CD14-positive monocyte (primary cell): ENCODE results near the gene ATP4A. TPM values are rescaled to one million over a fixed set of nuclear protein-coding genes. Genes with fewer than 3 reads are reported as not detected.
A peak's percentile ranks its signal among the peaks of the same experiment; 100 is the strongest.

ENCODE experiments used
- DNase-seq, 3 donors: peaks; one replicate each; pipeline ENCODE4 v3.0.0-alpha.2; 2011 to 2022
- H2AFZ ChIP-seq: 2 replicates; pipeline ENCODE4 v1.6.0; 2012; ENCODE audit warnings: mild to moderate bottlenecking, low read depth, low read length, inconsistent platforms; ENCODE audit not compliant: insufficient read depth, poor library complexity, severe bottlenecking
- H3K27ac ChIP-seq, 2 donors: 1 replicate in 1 of 2; 2 replicates in 1 of 2; pipeline ENCODE4 v1.5.1; 2012 to 2013; ENCODE audit warnings: low read length in 2 of 2, control low read depth in 1 of 2, inconsistent platforms in 1 of 2, low read depth in 1 of 2, mild to moderate bottlenecking in 1 of 2
- H3K27me3 ChIP-seq, 2 donors: one replicate each; pipeline versions ENCODE4 v1.6.0 to v1.6.1; 2011 to 2013; ENCODE audit warnings: low read length in 2 of 2; ENCODE audit not compliant: control insufficient read depth in 2 of 2, insufficient read depth in 2 of 2
- H3K36me3 ChIP-seq, 2 donors: replicated peaks in 1 of 2; 1 replicate in 1 of 2; 2 replicates in 1 of 2; pipeline versions ENCODE4 v1.5.1 to v1.6.1; 2012 to 2013; ENCODE audit warnings: low read length in 2 of 2, control low read depth in 1 of 2, inconsistent platforms in 1 of 2, mild to moderate bottlenecking in 1 of 2; ENCODE audit not compliant: insufficient read depth in 2 of 2, control insufficient read depth in 1 of 2
- H3K4me1 ChIP-seq, 2 donors: 1 replicate in 1 of 2; 2 replicates in 1 of 2; pipeline versions ENCODE4 v1.5.1 to v1.6.1; 2012 to 2013; ENCODE audit warnings: low read length in 2 of 2, control low read depth in 1 of 2, inconsistent platforms in 1 of 2, mild to moderate bottlenecking in 1 of 2, moderate library complexity in 1 of 2; ENCODE audit not compliant: insufficient read depth in 2 of 2, control insufficient read depth in 1 of 2
- H3K4me2 ChIP-seq: replicated peaks from 2 replicates; pipeline ENCODE3; 2012; ENCODE audit warnings: low read length, moderate library complexity, mild to moderate bottlenecking; ENCODE audit not compliant: poor library complexity, severe bottlenecking; ENCODE audit errors: extremely low read depth
- H3K4me3 ChIP-seq, 3 experiments: fragments of 200-600 bp in 1 of 3; sonication (generic) in 1 of 3; replicated peaks in 1 of 3; 1 replicate in 2 of 3; 2 replicates in 1 of 3; pipeline ENCODE4 v1.5.1; 2011 to 2013; ENCODE audit warnings: low read length in 3 of 3, mild to moderate bottlenecking in 3 of 3, control low read depth in 2 of 3, low read depth in 2 of 3, inconsistent platforms in 1 of 3, moderate library complexity in 1 of 3
- H3K79me2 ChIP-seq: 2 replicates; pipeline ENCODE4 v1.6.0; 2012; ENCODE audit warnings: mild to moderate bottlenecking, control low read depth, inconsistent platforms, low read length, moderate library complexity; ENCODE audit not compliant: insufficient read depth
- H3K9ac ChIP-seq: 2 replicates; pipeline ENCODE4 v1.6.0; 2017; ENCODE audit warnings: low read length, mild to moderate bottlenecking; ENCODE audit not compliant: insufficient read depth, poor library complexity, severe bottlenecking
- H3K9me3 ChIP-seq, 2 donors: replicated peaks in 1 of 2; 1 replicate in 1 of 2; 2 replicates in 1 of 2; pipeline versions ENCODE4 v1.5.1 to v1.6.1; 2012 to 2013; ENCODE audit warnings: low read length in 2 of 2, control low read depth in 1 of 2; ENCODE audit not compliant: control insufficient read depth in 1 of 2, insufficient read depth in 1 of 2
- H4K20me1 ChIP-seq: 2 replicates; pipeline ENCODE4 v1.6.0; 2012; ENCODE audit warnings: mild to moderate bottlenecking, low read length, control low read depth, moderate library complexity; ENCODE audit not compliant: insufficient read depth
- H3K27ac Mint-ChIP-seq, 7 donors: one replicate each; pipeline ENCODE4 v1.8.0; 2020; ENCODE audit warnings: mild to moderate bottlenecking in 7 of 7, mixed read lengths in 7 of 7, moderate library complexity in 6 of 7, inconsistent platforms in 2 of 7
- H3K27me3 Mint-ChIP-seq, 3 donors: one replicate each; pipeline ENCODE4 v1.8.0; 2021 to 2022; ENCODE audit warnings: low read depth in 3 of 3, mild to moderate bottlenecking in 3 of 3, mixed read lengths in 3 of 3, moderate library complexity in 3 of 3, inconsistent platforms in 1 of 3
- H3K36me3 Mint-ChIP-seq, 2 donors: one replicate each; pipeline ENCODE4 v1.8.0; 2020; ENCODE audit warnings: mixed read lengths in 2 of 2, inconsistent platforms in 1 of 2, mild to moderate bottlenecking in 1 of 2
- H3K4me1 Mint-ChIP-seq: one replicate; pipeline ENCODE4 v1.8.0; 2020; ENCODE audit warnings: mild to moderate bottlenecking, mixed read lengths
- H3K4me3 Mint-ChIP-seq, 2 donors: one replicate each; pipeline ENCODE4 v1.8.0; 2020; ENCODE audit warnings: mild to moderate bottlenecking in 2 of 2, mixed read lengths in 2 of 2, moderate library complexity in 1 of 2
- H3K9me3 Mint-ChIP-seq, 7 donors: one replicate each; pipeline ENCODE4 v1.8.0; 2020 to 2022; ENCODE audit warnings: mixed read lengths in 7 of 7, mild to moderate bottlenecking in 6 of 7, moderate library complexity in 6 of 7, inconsistent platforms in 2 of 7
- WGBS: methylation state at CpG from one replicate; pipeline ENCODE4 v1.1.5; 2013; ENCODE audit warnings: missing lambda C conversion rate; ENCODE audit not compliant: insufficient coverage; 5-methylcytosine and 5-hydroxymethylcytosine counted together
- intact Hi-C, 2 donors: fragments of 100-400 bp; cut with micrococcal nuclease; formaldehyde crosslinking; loops; one replicate each; pipeline versions ENCODE4 v1.15.0 to v1.15.1; 2023
- polyA plus RNA-seq, 3 donors: library from polyadenylated mRNA; depleted of rRNA in 1 of 3; unstranded in 2 of 3; stranded (reverse) in 1 of 3; fragments of 300-500 nt in 2 of 3; fragments of >200 nt in 1 of 3; fragmentation: Illumina TruSeq in 2 of 3; gene quantifications; 1 replicate in 2 of 3; 2 replicates in 1 of 3; pipeline ENCODE4 v1.2.3, GENCODE V29; 2012 to 2021
- TF ChIP-seq, protein P1 (sequence below): fragments of 200-600 bp; IDR thresholded peaks from one replicate; pipeline ENCODE4 v1.8.0; 2022; ENCODE audit warnings: antibody characterized with exemption, mild to moderate bottlenecking

Gene ATP4A
- polyA plus RNA-seq, 3 donors, result not detected

DNA sequence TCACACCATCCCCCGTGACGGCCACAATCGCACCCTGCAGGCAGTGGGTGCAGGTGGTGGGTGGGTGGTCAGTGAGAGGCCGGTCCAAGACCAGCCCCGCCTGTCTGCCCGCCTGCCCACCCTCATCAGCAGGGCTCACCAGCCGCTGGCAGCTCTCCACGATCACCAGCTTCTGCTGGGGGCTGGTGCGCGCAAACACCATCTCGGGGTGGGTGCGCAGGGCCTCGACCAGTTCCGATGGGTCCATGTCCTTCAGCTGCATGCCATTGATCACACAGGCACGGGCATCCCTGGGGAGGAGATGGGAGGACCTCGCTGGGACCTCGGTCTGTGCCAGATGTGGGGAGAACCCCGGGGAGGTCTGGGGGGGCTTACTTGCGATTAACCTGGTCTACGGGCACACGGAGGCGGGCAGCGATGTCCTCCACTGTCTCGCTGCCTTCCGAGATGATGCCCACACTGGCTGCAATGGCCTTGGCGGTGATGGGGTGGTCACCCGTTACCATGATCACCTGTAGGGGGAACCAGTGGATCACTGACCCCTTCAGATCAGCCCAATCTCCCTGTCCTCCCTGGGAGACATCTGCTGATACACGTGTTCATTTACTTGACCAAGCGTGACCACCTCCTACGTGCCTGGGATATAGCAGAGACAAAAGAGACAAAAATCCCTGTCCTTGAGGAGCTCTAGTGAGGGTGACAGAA is 8.0 kb downstream of the ATP4A start:
- Mint-ChIP-seq H3K4me3 (no peak overlapping the region), H3K36me3 (peaks cover 6 to 7% of the 10 kb centered on the region in 2 donors), H3K27ac (no peak overlapping the region), H3K27me3 (peaks cover 31 to 44% (median 35%) of the 10 kb centered on the region in 3 donors), H3K9me3 (peaks cover 0 to 13% (median 2%) of the 10 kb centered on the region in 7 donors), H3K4me1 (peaks cover 10% of the 10 kb centered on the region)
- Histone ChIP-seq H3K4me2 (no peak overlapping the region), H3K27me3 (peaks cover 0 to 23% of the 10 kb centered on the region in 2 donors), H2AFZ (no peak overlapping the region), H3K27ac (no peak overlapping the region), H3K9ac (no peak overlapping the region), H3K4me3 (no peak overlapping the region), H3K36me3 (no peaks in the 10 kb centered on the region), H3K79me2 (no peaks in the 10 kb centered on the region), H4K20me1 (no peaks in the 10 kb centered on the region), H3K9me3 (peaks cover 0 to 5% of the 10 kb centered on the region in 2 donors), H3K4me1 (peaks cover 11 to 14% of the 10 kb centered on the region in 2 donors)
- WGBS, result 80% methylated on average over 23 of the region's 30 CpGs
- DNase-seq, result peak in 1 of 3 donors; percentile 5
- intact Hi-C loops, result no loop called here
- TF ChIP-seq, protein P1, sequence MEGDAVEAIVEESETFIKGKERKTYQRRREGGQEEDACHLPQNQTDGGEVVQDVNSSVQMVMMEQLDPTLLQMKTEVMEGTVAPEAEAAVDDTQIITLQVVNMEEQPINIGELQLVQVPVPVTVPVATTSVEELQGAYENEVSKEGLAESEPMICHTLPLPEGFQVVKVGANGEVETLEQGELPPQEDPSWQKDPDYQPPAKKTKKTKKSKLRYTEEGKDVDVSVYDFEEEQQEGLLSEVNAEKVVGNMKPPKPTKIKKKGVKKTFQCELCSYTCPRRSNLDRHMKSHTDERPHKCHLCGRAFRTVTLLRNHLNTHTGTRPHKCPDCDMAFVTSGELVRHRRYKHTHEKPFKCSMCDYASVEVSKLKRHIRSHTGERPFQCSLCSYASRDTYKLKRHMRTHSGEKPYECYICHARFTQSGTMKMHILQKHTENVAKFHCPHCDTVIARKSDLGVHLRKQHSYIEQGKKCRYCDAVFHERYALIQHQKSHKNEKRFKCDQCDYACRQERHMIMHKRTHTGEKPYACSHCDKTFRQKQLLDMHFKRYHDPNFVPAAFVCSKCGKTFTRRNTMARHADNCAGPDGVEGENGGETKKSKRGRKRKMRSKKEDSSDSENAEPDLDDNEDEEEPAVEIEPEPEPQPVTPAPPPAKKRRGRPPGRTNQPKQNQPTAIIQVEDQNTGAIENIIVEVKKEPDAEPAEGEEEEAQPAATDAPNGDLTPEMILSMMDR, result no peak

DNA sequence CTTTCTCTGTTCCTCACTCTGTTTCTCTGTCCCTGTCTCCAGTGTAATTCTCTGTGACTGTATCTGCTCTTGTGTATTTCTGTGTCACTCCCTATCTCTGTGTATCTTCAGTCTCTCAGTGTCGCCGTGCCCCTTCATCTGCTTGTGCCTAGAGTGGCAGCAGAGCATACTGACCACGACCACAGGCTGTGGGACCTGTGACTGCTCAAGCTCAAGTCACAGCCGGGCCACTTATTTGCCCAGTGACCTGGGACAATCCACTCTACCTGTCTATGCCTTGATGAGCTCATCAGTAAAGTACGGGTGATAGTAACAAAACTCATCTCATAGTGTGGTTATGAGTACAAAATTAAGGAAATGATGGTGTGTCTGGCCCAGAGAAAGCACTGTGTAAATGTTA is 9.4 kb downstream of the ATP4A start:
- intact Hi-C loops, result no loop called here
- DNase-seq, result no peak
- Mint-ChIP-seq H3K36me3 (peaks cover 7 to 8% of the 10 kb centered on the region in 2 donors), H3K27me3 (peaks cover 22 to 30% (median 24%) of the 10 kb centered on the region in 3 donors), H3K27ac (no peak overlapping the region), H3K9me3 (peaks cover 0 to 7% (median 2%) of the 10 kb centered on the region in 7 donors), H3K4me1 (peaks cover 12% of the 10 kb centered on the region), H3K4me3 (peak overlapping the region in 1 of 2 donors; percentile 9)
- no peak overlapping the region for H3K4me3 ChIP-seq
- H4K20me1 ChIP-seq, result peaks cover 4% of the 10 kb centered on the region
- no peaks in the 10 kb centered on the region for H3K79me2 ChIP-seq
- no peak overlapping the region for H3K4me2 ChIP-seq
- H2AFZ ChIP-seq, result no peak overlapping the region
- H3K9me3 ChIP-seq, result peaks cover 0 to 5% of the 10 kb centered on the region in 2 donors
- TF ChIP-seq, protein P1, result no peak
- H3K36me3 ChIP-seq, result no peaks in the 10 kb centered on the region
- H3K4me1 ChIP-seq, result peaks cover 11 to 14% of the 10 kb centered on the region in 2 donors
- peaks cover 0 to 16% of the 10 kb centered on the region in 2 donors for H3K27me3 ChIP-seq
- 92% methylated on average over 3 of the region's 5 CpGs for WGBS
- no peak overlapping the region for H3K9ac ChIP-seq
- H3K27ac ChIP-seq, result no peak overlapping the region
